Mammary epithelial cell (primary cell): Measurements from ENCODE around the gene PPP1R15B.

Experiments
- EZH2 ChIP-seq: IDR thresholded peaks from 2 replicates; pipeline ENCODE4 v1.6.1; 2012; ENCODE audit warnings: low read length, inconsistent platforms, borderline replicate concordance
- TF ChIP-seq, protein P1 (sequence below), 2 donors: IDR thresholded peaks in 1 of 2; conservative IDR thresholded peaks in 1 of 2; 2 replicates each; pipeline ENCODE4 v1.5.1; 2011 to 2012; ENCODE audit warnings: inconsistent platforms in 2 of 2, low read length in 2 of 2, mild to moderate bottlenecking in 2 of 2, control low read depth in 1 of 2, low read depth in 1 of 2; ENCODE audit not compliant: insufficient read depth in 1 of 2; ENCODE audit errors: extremely low read depth in 1 of 2

DNA sequence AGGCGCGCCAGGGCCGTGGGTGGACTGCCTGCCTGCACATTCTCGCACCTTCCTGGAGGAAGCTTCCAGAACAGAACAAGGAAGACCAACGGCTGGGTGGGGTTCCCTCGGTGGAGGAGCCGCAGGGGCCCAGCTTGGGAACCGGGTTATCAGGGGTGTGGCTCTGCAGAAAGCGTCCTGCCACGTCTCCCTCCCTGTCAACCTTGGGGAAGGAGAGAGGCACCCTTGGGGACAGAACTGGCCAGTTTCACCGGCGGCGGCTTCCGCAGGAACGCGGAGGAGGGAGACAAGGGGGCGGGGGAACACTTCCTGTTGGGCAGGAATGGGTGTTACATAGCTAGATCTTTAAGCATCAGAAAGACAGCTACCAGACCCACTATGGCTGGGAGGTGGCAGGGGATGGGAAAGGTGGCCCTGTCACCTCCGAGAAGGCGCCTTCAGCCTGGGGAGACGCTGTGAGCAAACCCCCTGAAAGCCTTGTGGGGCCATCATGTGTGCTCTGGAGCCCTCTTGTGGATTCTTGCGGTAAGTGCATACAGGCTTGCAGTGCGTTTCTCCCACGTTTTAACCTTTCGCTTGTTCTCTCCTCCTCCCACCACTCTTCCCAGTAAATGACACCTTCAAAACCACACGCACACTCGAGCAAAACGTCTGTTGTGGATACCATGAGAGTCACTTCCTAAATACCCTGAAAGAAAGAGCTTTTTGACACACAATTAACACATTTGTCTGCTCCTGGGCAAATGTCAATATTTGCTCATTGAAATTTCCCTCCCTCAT lies 48.1 kb downstream of the PPP1R15B start:
- TF ChIP-seq EZH2 = no peak
- TF ChIP-seq, protein P1, sequence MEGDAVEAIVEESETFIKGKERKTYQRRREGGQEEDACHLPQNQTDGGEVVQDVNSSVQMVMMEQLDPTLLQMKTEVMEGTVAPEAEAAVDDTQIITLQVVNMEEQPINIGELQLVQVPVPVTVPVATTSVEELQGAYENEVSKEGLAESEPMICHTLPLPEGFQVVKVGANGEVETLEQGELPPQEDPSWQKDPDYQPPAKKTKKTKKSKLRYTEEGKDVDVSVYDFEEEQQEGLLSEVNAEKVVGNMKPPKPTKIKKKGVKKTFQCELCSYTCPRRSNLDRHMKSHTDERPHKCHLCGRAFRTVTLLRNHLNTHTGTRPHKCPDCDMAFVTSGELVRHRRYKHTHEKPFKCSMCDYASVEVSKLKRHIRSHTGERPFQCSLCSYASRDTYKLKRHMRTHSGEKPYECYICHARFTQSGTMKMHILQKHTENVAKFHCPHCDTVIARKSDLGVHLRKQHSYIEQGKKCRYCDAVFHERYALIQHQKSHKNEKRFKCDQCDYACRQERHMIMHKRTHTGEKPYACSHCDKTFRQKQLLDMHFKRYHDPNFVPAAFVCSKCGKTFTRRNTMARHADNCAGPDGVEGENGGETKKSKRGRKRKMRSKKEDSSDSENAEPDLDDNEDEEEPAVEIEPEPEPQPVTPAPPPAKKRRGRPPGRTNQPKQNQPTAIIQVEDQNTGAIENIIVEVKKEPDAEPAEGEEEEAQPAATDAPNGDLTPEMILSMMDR (conservative IDR thresholded peaks at IDR 0.05 in 1 of 2, IDR thresholded peaks at IDR 0.05 in 1 of 2; ENCODE audit: extremely low read depth in 1 of 2, insufficient read depth in 1 of 2, low read depth in 1 of 2, low read length in 2 of 2) = peak; percentile 96 to 98
